H1 (cell line): ENCODE results near the gene MBD4. TPM values are rescaled to one million over a fixed set of nuclear protein-coding genes. Genes with fewer than 3 reads are reported as not detected.
"Not testable (repeated sequence)": the region's sequence is repeated elsewhere in the genome, so short reads cannot be mapped to it uniquely, and the experiment has no call there.

Experiments used
- CTCF ChIA-PET: fragments of 300-600 bp; sonication (Branson Sonifier 250); formaldehyde crosslinking; loops from one replicate; lab custom pipeline; 2021; ENCODE audit not compliant: partially characterized antibody; lab: Charles Lee
- POLR2A ChIA-PET: fragments of 300-600 bp; sonication (Branson Sonifier 250); formaldehyde crosslinking; loops from one replicate; lab custom pipeline; 2021; ENCODE audit warnings: inconsistent platforms; ENCODE audit not compliant: partially characterized antibody; lab: Charles Lee
- DNase-seq, 2 experiments: peaks; one replicate each; pipeline versions ENCODE4 v3.0.0 to v3.0.0-alpha.2; 2010 to 2022; ENCODE audit warnings: low spot score in 2 of 2, low read depth in 1 of 2, mixed read lengths in 1 of 2
- FAIRE-seq: peaks from 2 replicates; lab custom pipeline; 2011; peaks lifted over from hg19 to GRCh38; lab: Jason Lieb, UNC
- H2AFZ ChIP-seq: 2 replicates; pipeline ENCODE4 v1.8.1; 2012; ENCODE audit warnings: low read length, inconsistent platforms
- H2AK5ac ChIP-seq: 2 replicates; pipeline ENCODE4 v1.6.1; 2013; ENCODE audit warnings: low read depth, low read length
- H2BK120ac ChIP-seq: replicated peaks from 2 replicates; pipeline ENCODE3; 2013; ENCODE audit warnings: low read depth, low read length, inconsistent platforms
- H2BK12ac ChIP-seq: 2 replicates; pipeline ENCODE4 v1.6.1; 2013; ENCODE audit warnings: low read depth, low read length
- H2BK15ac ChIP-seq: 2 replicates; pipeline ENCODE4 v1.6.1; 2013; ENCODE audit warnings: low read length
- H2BK20ac ChIP-seq: 2 replicates; pipeline ENCODE4 v1.6.1; 2013; ENCODE audit warnings: low read length
- H2BK5ac ChIP-seq: 2 replicates; pipeline ENCODE4 v1.6.1; 2013; ENCODE audit warnings: low read depth, low read length
- H3K14ac ChIP-seq: 2 replicates; pipeline ENCODE4 v1.6.1; 2013; ENCODE audit warnings: inconsistent platforms; ENCODE audit not compliant: insufficient read length
- H3K18ac ChIP-seq: 2 replicates; pipeline ENCODE4 v1.6.1; 2013; ENCODE audit warnings: low read length; ENCODE audit errors: extremely low read depth
- H3K23ac ChIP-seq: 2 replicates; pipeline ENCODE4 v1.6.1; 2013; ENCODE audit warnings: inconsistent platforms; ENCODE audit not compliant: insufficient read length
- H3K23me2 ChIP-seq: 2 replicates; pipeline ENCODE4 v1.6.1; 2013; ENCODE audit warnings: low read depth, low read length
- H3K27ac ChIP-seq: 2 replicates; pipeline ENCODE4 v1.6.1; 2011; ENCODE audit warnings: low read depth, low read length, inconsistent platforms
- H3K27me3 ChIP-seq, 4 experiments: replicated peaks in 1 of 4; 1 replicate in 1 of 4; 2 replicates in 3 of 4; pipeline versions ENCODE4 v1.6.1 to v1.8.1; 2011 to 2013; ENCODE audit warnings: low read length in 3 of 4, mild to moderate bottlenecking in 3 of 4, inconsistent platforms in 2 of 4, mixed read lengths in 2 of 4, moderate library complexity in 1 of 4; ENCODE audit not compliant: control insufficient read depth in 3 of 4, insufficient read depth in 3 of 4; ENCODE audit errors: extremely low read depth in 1 of 4
- H3K36me3 ChIP-seq, 4 experiments: 2 replicates each; pipeline versions ENCODE4 v1.6.1 to v1.8.1; 2011 to 2013; ENCODE audit warnings: mild to moderate bottlenecking in 4 of 4, low read length in 3 of 4, moderate library complexity in 2 of 4, control low read depth in 1 of 4, inconsistent platforms in 1 of 4; ENCODE audit not compliant: insufficient read depth in 4 of 4, control insufficient read depth in 2 of 4
- H3K4ac ChIP-seq: replicated peaks from 2 replicates; pipeline ENCODE3; 2013; ENCODE audit warnings: low read length, low read depth, mixed read lengths, inconsistent platforms; ENCODE audit not compliant: insufficient read length
- H3K4me1 ChIP-seq, 4 experiments: replicated peaks in 1 of 4; 1 replicate in 1 of 4; 2 replicates in 3 of 4; pipeline versions ENCODE4 v1.6.1 to v1.8.1; 2011 to 2013; ENCODE audit warnings: low read length in 3 of 4, inconsistent platforms in 2 of 4, mixed read lengths in 1 of 4; ENCODE audit not compliant: insufficient read depth in 4 of 4, control insufficient read depth in 3 of 4
- H3K4me2 ChIP-seq, 2 experiments: 2 replicates each; pipeline versions ENCODE4 v1.6.1 to v1.8.1; 2011 to 2013; ENCODE audit warnings: low read depth in 2 of 2, low read length in 2 of 2, control low read depth in 1 of 2, inconsistent platforms in 1 of 2, mild to moderate bottlenecking in 1 of 2; ENCODE audit not compliant: insufficient read depth in 1 of 2
- H3K4me3 ChIP-seq, 4 experiments: fragments of 200-600, 300-600 bp in 1 of 4; sonication (generic), shearing (Covaris generic), sonication (Bioruptor Twin) in 1 of 4; 2 replicates each; pipeline versions ENCODE4 v1.5.1 to v1.8.1; 2011 to 2016; ENCODE audit warnings: low read length in 4 of 4, low read depth in 3 of 4, control low read depth in 2 of 4, inconsistent platforms in 2 of 4, mild to moderate bottlenecking in 2 of 4, mixed read lengths in 1 of 4, moderate library complexity in 1 of 4; ENCODE audit not compliant: insufficient read depth in 2 of 4; ENCODE audit errors: extremely low read depth in 1 of 4
- H3K56ac ChIP-seq: replicated peaks from 2 replicates; pipeline ENCODE3; 2013; ENCODE audit warnings: low read depth, mild to moderate bottlenecking, mixed read lengths, low read length, inconsistent platforms; ENCODE audit not compliant: insufficient read length
- H3K79me1 ChIP-seq: 2 replicates; pipeline ENCODE4 v1.6.1; 2013; ENCODE audit warnings: low read depth, low read length, control low read depth
- H3K79me2 ChIP-seq, 2 experiments: 2 replicates each; pipeline versions ENCODE4 v1.6.1 to v1.8.1; 2012 to 2013; ENCODE audit warnings: low read length in 2 of 2, mild to moderate bottlenecking in 2 of 2, inconsistent platforms in 1 of 2; ENCODE audit not compliant: insufficient read depth in 2 of 2, control insufficient read depth in 1 of 2
- H3K9ac ChIP-seq, 4 experiments: replicated peaks in 1 of 4; 1 replicate in 1 of 4; 2 replicates in 3 of 4; pipeline versions ENCODE4 v1.6.1 to v1.8.1; 2011 to 2013; ENCODE audit warnings: low read depth in 3 of 4, low read length in 3 of 4, control low read depth in 2 of 4, mild to moderate bottlenecking in 2 of 4, moderate library complexity in 2 of 4, inconsistent platforms in 1 of 4; ENCODE audit errors: extremely low read depth in 1 of 4
- H3K9me3 ChIP-seq, 2 experiments: 2 replicates each; pipeline versions ENCODE4 v1.6.1 to v1.8.1; 2012 to 2013; ENCODE audit warnings: mild to moderate bottlenecking in 2 of 2, moderate library complexity in 2 of 2, control low read depth in 1 of 2, inconsistent platforms in 1 of 2, low read depth in 1 of 2, low read length in 1 of 2, mixed read lengths in 1 of 2; ENCODE audit not compliant: insufficient read depth in 2 of 2
- H4K20me1 ChIP-seq, 2 experiments: replicated peaks in 1 of 2; 2 replicates each; pipeline versions ENCODE3 to v1.8.1; 2011 to 2013; ENCODE audit warnings: inconsistent platforms in 2 of 2, low read length in 2 of 2, mild to moderate bottlenecking in 1 of 2; ENCODE audit not compliant: insufficient read depth in 2 of 2, control insufficient read depth in 1 of 2
- H4K5ac ChIP-seq: 2 replicates; pipeline ENCODE4 v1.6.1; 2013; ENCODE audit warnings: low read length, low read depth, mixed read lengths, inconsistent platforms; ENCODE audit not compliant: insufficient read length
- H4K8ac ChIP-seq: 2 replicates; pipeline ENCODE4 v1.8.0; 2013; ENCODE audit warnings: mild to moderate bottlenecking, moderate library complexity, low read length, inconsistent platforms; ENCODE audit not compliant: insufficient read depth; ENCODE audit errors: extremely low read depth
- H4K91ac ChIP-seq: replicated peaks from 2 replicates; pipeline ENCODE3; 2013; ENCODE audit warnings: low read length, mixed read lengths, inconsistent platforms; ENCODE audit not compliant: insufficient read length
- WGBS, 2 experiments: shearing (Covaris generic) in 1 of 2; methylation state at CpG; one replicate each; pipeline versions ENCODE4 v1.1.6 to v1.1.7; 2013 to 2015; ENCODE audit warnings: low lambda C conversion rate in 2 of 2, mixed read lengths in 2 of 2, inconsistent platforms in 1 of 2, low coverage in 1 of 2, missing lambda C conversion rate in 1 of 2; ENCODE audit not compliant: insufficient replicate concordance in 2 of 2, insufficient coverage in 1 of 2, insufficient read length in 1 of 2; ENCODE audit errors: extremely low coverage in 1 of 2, missing lambda C conversion rate in 1 of 2; 5-methylcytosine and 5-hydroxymethylcytosine counted together
- polyA plus RNA-seq, 7 experiments: library from polyadenylated mRNA; depleted of rRNA in 3 of 7; stranded (reverse) in 5 of 7; unstranded in 2 of 7; fragments of >200 nt in 5 of 7; fragments of 200-250 nt in 2 of 7; gene quantifications; 1 replicate in 5 of 7; 2 replicates in 1 of 7; 4 replicates in 1 of 7; pipeline versions ENCODE4 v1.2.1 to v1.2.3, GENCODE V29; 2011 to 2013; ENCODE audit warnings: missing spikeins in 2 of 7, mixed read lengths in 2 of 7
- total RNA-seq: library from RNA; stranded (reverse); fragmentation: NEBNext Ultra II Directional; extraction: Animal tissue kit (Norgen Biotek cat#: 25700); gene quantifications from 2 replicates; pipeline ENCODE4 v1.2.1, GENCODE V29; 2021

Gene MBD4
- total and polyA plus RNA-seq, 2 of the 8 experiments (the other 6 are each of a cell fraction or from before 2014, with no cell fraction given), result 11.2 to 35.8 TPM

DNA sequence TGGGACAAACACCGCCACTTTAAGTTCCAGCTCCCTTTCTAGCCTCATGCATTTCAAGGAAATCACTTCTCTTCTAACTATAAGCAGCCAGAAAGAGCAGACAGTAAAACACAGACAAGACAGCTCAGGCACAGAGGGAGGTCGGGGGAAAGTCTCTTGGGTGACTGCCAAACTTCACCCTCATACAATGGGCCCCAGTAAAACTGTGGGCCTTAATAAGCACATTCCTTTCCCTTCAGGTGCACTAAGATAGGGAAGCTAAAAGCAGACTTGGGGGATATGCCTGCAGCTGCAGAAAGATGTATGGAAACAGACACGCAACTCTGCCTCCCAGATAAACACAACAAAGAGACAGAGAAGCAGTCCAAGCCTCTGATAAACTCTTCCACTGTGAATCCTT lies 26.5 kb downstream of the MBD4 start:
- not testable (repeated sequence) for H3K36me3 ChIP-seq, H4K5ac ChIP-seq, H2BK15ac ChIP-seq, H3K23ac ChIP-seq, H3K4me1 ChIP-seq, H3K4ac ChIP-seq, H2BK20ac ChIP-seq, H3K79me1 ChIP-seq, H2BK120ac ChIP-seq, H3K79me2 ChIP-seq, H3K23me2 ChIP-seq, H4K91ac ChIP-seq, FAIRE-seq, H4K20me1 ChIP-seq, H2BK5ac ChIP-seq, H2BK12ac ChIP-seq, H3K14ac ChIP-seq, H3K18ac ChIP-seq, DNase-seq, H3K9me3 ChIP-seq, H3K9ac ChIP-seq, H3K27me3 ChIP-seq, H2AFZ ChIP-seq, H3K56ac ChIP-seq, H3K27ac ChIP-seq, H3K4me2 ChIP-seq, H3K4me3 ChIP-seq, H4K8ac ChIP-seq, H2AK5ac ChIP-seq
- ChIA-PET CTCF (interaction anchor here (0.8 to 2.2 kb wide), 6 partner anchors 10 to 529 kb away, joined by 3 to 12 read pairs (median 5); no protein-coding TSS in a partner anchor), POLR2A (interaction anchor here (0.8 to 1.6 kb wide), 2 partner anchors 8 to 18 kb away, joined by 3 to 4 read pairs; no protein-coding TSS in a partner anchor)
- 87% methylated on average over 3 of the region's 3 CpGs; no CpG with 5 or more reads in 1 of the 2 experiments for WGBS, 2 experiments
